ENCODE measurements around the gene DROSHA. TPM values are rescaled to one million over a fixed set of nuclear protein-coding genes. Genes with fewer than 3 reads are reported as not detected.

Gene DROSHA
- total RNA-seq, 1 donor from 2014 or later, result 58.6 TPM

GRCh38 chr5:31504529-31504928 lies 27.4 kb downstream of the DROSHA start:
- no peak overlapping the region for H3K4me3 ChIP-seq (ENCODE audit: low read depth, low read length)
- TF ChIP-seq CTCF (conservative IDR thresholded peaks at IDR 0.05; ENCODE audit: low read depth, low read length), result no peak
- no peak for DNase-seq (ENCODE audit: low read depth)

- DNase-seq (ENCODE audit: low read depth), result no peak
- no peak overlapping the region for H3K4me3 ChIP-seq (ENCODE audit: low read depth, low read length)
- TF ChIP-seq CTCF (conservative IDR thresholded peaks at IDR 0.05; ENCODE audit: low read depth, low read length), result no peak
Measured at GRCh38 chr5:31502506-31502905, 29.4 kb downstream of the DROSHA start.

GRCh38 chr5:31500256-31500655 lies 31.6 kb downstream of the DROSHA start:
- no peak for DNase-seq (ENCODE audit: low read depth)
- TF ChIP-seq CTCF (conservative IDR thresholded peaks at IDR 0.05; ENCODE audit: low read depth, low read length), result no peak

GRCh38 chr5:31496891-31497290 lies 35.0 kb downstream of the DROSHA start:
- no peak overlapping the region for H3K4me3 ChIP-seq (ENCODE audit: low read depth, low read length)
- no peak for DNase-seq (ENCODE audit: low read depth)
- TF ChIP-seq CTCF (conservative IDR thresholded peaks at IDR 0.05; ENCODE audit: low read depth, low read length), result no peak

More at GRCh38 chr5:31500256-31500655, 31.6 kb downstream of the DROSHA start:
- no peak overlapping the region for H3K4me3 ChIP-seq (ENCODE audit: low read depth, low read length)

- no peak for DNase-seq (ENCODE audit: low read depth)
Measured at GRCh38 chr5:31496301-31496700, 35.6 kb downstream of the DROSHA start.

GRCh38 chr5:31495336-31495735 lies 36.6 kb downstream of the DROSHA start:
- no peak for DNase-seq (ENCODE audit: low read depth)
- TF ChIP-seq CTCF (conservative IDR thresholded peaks at IDR 0.05; ENCODE audit: low read depth, low read length), result no peak
- no peak overlapping the region for H3K4me3 ChIP-seq (ENCODE audit: low read depth, low read length)

More at GRCh38 chr5:31496301-31496700, 35.6 kb downstream of the DROSHA start:
- no peak overlapping the region for H3K4me3 ChIP-seq (ENCODE audit: low read depth, low read length)
- TF ChIP-seq CTCF (conservative IDR thresholded peaks at IDR 0.05; ENCODE audit: low read depth, low read length), result no peak

- no peak for TF ChIP-seq CTCF (conservative IDR thresholded peaks at IDR 0.05; ENCODE audit: low read depth, low read length)
- DNase-seq (ENCODE audit: low read depth), result no peak
- no peak overlapping the region for H3K4me3 ChIP-seq (ENCODE audit: low read depth, low read length)
Measured at GRCh38 chr5:31492869-31493268, 39.0 kb downstream of the DROSHA start.

Data from epithelial cell of proximal tubule (primary cell).